Activated CD8-positive, alpha-beta memory T cell treated with anti-CD3 and anti-CD28 coated beads for 36 hours (primary cell): ENCODE results near the gene LEMD1. TPM values are rescaled to one million over a fixed set of nuclear protein-coding genes. Genes with fewer than 3 reads are reported as not detected.

Experiments used
- CTCF ChIA-PET: fragments of 350-600 bp; sonication (Branson Sonifier 250); formaldehyde crosslinking; loops from one replicate; lab custom pipeline; 2021; ENCODE audit warnings: antibody characterized with exemption; lab: Charles Lee
- POLR2A ChIA-PET: fragments of 350-600 bp; sonication (Branson Sonifier 250); formaldehyde crosslinking; loops from one replicate; lab custom pipeline; 2021; ENCODE audit warnings: antibody characterized with exemption; lab: Charles Lee
- total RNA-seq, 2 experiments: library from RNA; stranded (reverse); gene quantifications; one replicate each; pipeline ENCODE4 v1.2.3, GENCODE V29; 2021

Gene LEMD1
- under 1 TPM in 1 of 2 experiments, not detected in 1; 0.57 TPM for total RNA-seq

- CTCF ChIA-PET: interaction anchor here (0.8 to 3.5 kb wide), 2 partner anchors 9 to 64 kb away, joined by 3 to 15 read pairs; no protein-coding TSS in a partner anchor
- POLR2A ChIA-PET: no interaction called here
These were observed at the start of gene LEMD1 for GRCh38 chr1:205421798-205422197. Gene LEMD1 (minus strand): TSS chr1:205422056. CDS start chr1:205420536, 1,520 bp downstream.

GRCh38 chr1:205470131-205470530 is 48.3 kb upstream of the LEMD1 start:
- ChIA-PET CTCF (interaction anchor here (0.8 kb wide), 1 partner anchor 16 kb away, joined by 3 read pairs; no protein-coding TSS in a partner anchor), POLR2A (no interaction called here)

GRCh38 chr1:205466595-205467220 is 44.9 kb upstream of the LEMD1 start:
- ChIA-PET CTCF (interaction anchor here (0.7 to 1.2 kb wide), 3 partner anchors 9 to 117 kb away, joined by 3 to 6 read pairs (median 5); no protein-coding TSS in a partner anchor), POLR2A (no interaction called here)

GRCh38 chr1:205465392-205465791 is 43.5 kb upstream of the LEMD1 start:
- POLR2A ChIA-PET: no interaction called here
- CTCF ChIA-PET: no interaction called here

GRCh38 chr1:205458777-205459566 is 37.1 kb upstream of the LEMD1 start:
- ChIA-PET POLR2A (no interaction called here), CTCF (interaction anchor here (0.6 to 4.8 kb wide), 2 partner anchors 28 to 598 kb away, joined by 4 to 32 read pairs; no protein-coding TSS in a partner anchor)

- ChIA-PET POLR2A (no interaction called here), CTCF (interaction anchor here (0.6 to 4.8 kb wide), 4 partner anchors 9 to 103 kb away, joined by 3 to 32 read pairs (median 7); no protein-coding TSS in a partner anchor)
These were observed 35.3 kb upstream of the LEMD1 start for GRCh38 chr1:205456868-205457745.

- ChIA-PET POLR2A (interaction anchor here (0.8 kb wide), 1 partner anchor 15 kb away, joined by 3 read pairs; no protein-coding TSS in a partner anchor), CTCF (interaction anchor here (1.1 to 4.8 kb wide), 4 partner anchors 26 to 102 kb away, joined by 3 to 32 read pairs (median 7); no protein-coding TSS in a partner anchor)
These were observed 34.6 kb upstream of the LEMD1 start for GRCh38 chr1:205456383-205456867.

GRCh38 chr1:205455581-205456382 is 33.9 kb upstream of the LEMD1 start, which contains the start of gene BLACAT1:
Gene BLACAT1 (minus strand): TSS chr1:205456045.
- ChIA-PET CTCF (interaction anchor here (0.5 to 4.8 kb wide), 8 partner anchors 13 to 102 kb away, joined by 3 to 32 read pairs (median 3); no protein-coding TSS in a partner anchor), POLR2A (interaction anchor here (0.8 kb wide), 1 partner anchor 14 kb away, joined by 3 read pairs; no protein-coding TSS in a partner anchor)

- CTCF ChIA-PET: interaction anchor here (0.5 to 4.8 kb wide), 6 partner anchors 12 to 32 kb away, joined by 3 to 32 read pairs (median 3); no protein-coding TSS in a partner anchor
- POLR2A ChIA-PET: no interaction called here
These were observed 33.1 kb upstream of the LEMD1 start for GRCh38 chr1:205454903-205455335.

- POLR2A ChIA-PET: no interaction called here
- CTCF ChIA-PET: interaction anchor here (1.4 kb wide), 1 partner anchor 22 kb away, joined by 6 read pairs; no protein-coding TSS in a partner anchor
These were observed 31.6 kb upstream of the LEMD1 start for GRCh38 chr1:205453466-205453865.

- CTCF ChIA-PET: interaction anchor here (1.4 kb wide), 1 partner anchor 22 kb away, joined by 6 read pairs; no protein-coding TSS in a partner anchor
- POLR2A ChIA-PET: no interaction called here
These were observed 31.1 kb upstream of the LEMD1 start for GRCh38 chr1:205452933-205453332.

- ChIA-PET CTCF (no interaction called here), POLR2A (no interaction called here)
These were observed 30.5 kb upstream of the LEMD1 start for GRCh38 chr1:205452364-205452763.

GRCh38 chr1:205451759-205452164 is 29.9 kb upstream of the LEMD1 start:
- CTCF ChIA-PET: no interaction called here
- POLR2A ChIA-PET: no interaction called here

- CTCF ChIA-PET: no interaction called here
These were observed 29.3 kb upstream of the LEMD1 start for GRCh38 chr1:205451202-205451601.

GRCh38 chr1:205450448-205450847 is 28.6 kb upstream of the LEMD1 start:
- ChIA-PET POLR2A (interaction anchor here (1.4 kb wide), 1 partner anchor 9 kb away, joined by 6 read pairs; no protein-coding TSS in a partner anchor), CTCF (no interaction called here)

More at GRCh38 chr1:205451202-205451601, 29.3 kb upstream of the LEMD1 start:
- POLR2A ChIA-PET: no interaction called here

- ChIA-PET POLR2A (interaction anchor here (1.4 kb wide), 1 partner anchor 9 kb away, joined by 6 read pairs; no protein-coding TSS in a partner anchor), CTCF (interaction anchor here (1.0 kb wide), 1 partner anchor 9 kb away, joined by 4 read pairs; no protein-coding TSS in a partner anchor)
These were observed 28.0 kb upstream of the LEMD1 start for GRCh38 chr1:205449750-205450443.
